Astrocyte (in vitro differentiated cells and primary cell): Measurements from ENCODE around the gene SIVA1. TPM values are rescaled to one million over a fixed set of nuclear protein-coding genes. Genes with fewer than 3 reads are reported as not detected.

Experiments used
- DNase-seq: peaks from one replicate; pipeline ENCODE4 v3.0.0-alpha.2; 2010; ENCODE audit warnings: low read depth
- FAIRE-seq: peaks from 2 replicates; lab custom pipeline; 2011; peaks lifted over from hg19 to GRCh38; lab: Jason Lieb, UNC
- H2AFZ ChIP-seq: 2 replicates; pipeline ENCODE4 v1.6.0; 2012; ENCODE audit warnings: low read depth, low read length, inconsistent platforms
- H3K27ac ChIP-seq: 2 replicates; pipeline ENCODE4 v1.5.1; 2011; ENCODE audit warnings: low read depth, low read length, inconsistent platforms
- H3K27me3 ChIP-seq: 2 replicates; pipeline ENCODE4 v1.6.0; 2011; ENCODE audit warnings: low read length, inconsistent platforms; ENCODE audit not compliant: insufficient read depth
- H3K36me3 ChIP-seq: 2 replicates; pipeline ENCODE4 v1.5.1; 2011; ENCODE audit warnings: low read length, inconsistent platforms; ENCODE audit not compliant: insufficient read depth
- H3K4me1 ChIP-seq: 2 replicates; pipeline ENCODE4 v1.5.1; 2011; ENCODE audit warnings: low read length, inconsistent platforms; ENCODE audit not compliant: insufficient read depth
- H3K4me2 ChIP-seq: 2 replicates; pipeline ENCODE4 v1.6.0; 2012; ENCODE audit warnings: low read length, inconsistent platforms
- H3K4me3 ChIP-seq: 2 replicates; pipeline ENCODE4 v1.5.1; 2011; ENCODE audit warnings: low read depth, mild to moderate bottlenecking, low read length, inconsistent platforms; ENCODE audit not compliant: insufficient read depth
- H3K79me2 ChIP-seq: 2 replicates; pipeline ENCODE4 v1.6.0; 2012; ENCODE audit warnings: mild to moderate bottlenecking, low read length, inconsistent platforms; ENCODE audit not compliant: insufficient read depth
- H3K9ac ChIP-seq: 2 replicates; pipeline ENCODE4 v1.6.0; 2012; ENCODE audit warnings: mild to moderate bottlenecking, low read length, inconsistent platforms
- H3K9me3 ChIP-seq: 2 replicates; pipeline ENCODE4 v1.5.1; 2012; ENCODE audit warnings: low read depth, mild to moderate bottlenecking, low read length, inconsistent platforms; ENCODE audit not compliant: insufficient read depth
- H4K20me1 ChIP-seq: 2 replicates; pipeline ENCODE4 v1.6.0; 2012; ENCODE audit warnings: low read length, inconsistent platforms; ENCODE audit not compliant: insufficient read depth
- H3K27ac Mint-ChIP-seq: one replicate; pipeline ENCODE4 v1.8.0; 2021; ENCODE audit warnings: mild to moderate bottlenecking, mixed read lengths; ENCODE audit not compliant: unreplicated experiment
- H3K27me3 Mint-ChIP-seq: one replicate; pipeline ENCODE4 v1.8.0; 2021; ENCODE audit warnings: low read depth, mixed read lengths; ENCODE audit not compliant: unreplicated experiment
- H3K36me3 Mint-ChIP-seq: one replicate; pipeline ENCODE4 v1.8.0; 2021; ENCODE audit warnings: low read depth, mixed read lengths; ENCODE audit not compliant: unreplicated experiment
- H3K4me1 Mint-ChIP-seq: one replicate; pipeline ENCODE4 v1.8.0; 2021; ENCODE audit warnings: low read depth, mixed read lengths; ENCODE audit not compliant: unreplicated experiment
- H3K4me3 Mint-ChIP-seq: one replicate; pipeline ENCODE4 v1.8.0; 2021; ENCODE audit warnings: mild to moderate bottlenecking, moderate library complexity, mixed read lengths; ENCODE audit not compliant: unreplicated experiment
- H3K9me3 Mint-ChIP-seq: one replicate; pipeline ENCODE4 v1.8.0; 2021; ENCODE audit warnings: mild to moderate bottlenecking, mixed read lengths; ENCODE audit not compliant: unreplicated experiment
- EZH2 ChIP-seq: IDR thresholded peaks from 2 replicates; pipeline ENCODE4 v1.6.1; 2012; ENCODE audit warnings: mild to moderate bottlenecking, low read length, inconsistent platforms; ENCODE audit not compliant: insufficient read depth
- total RNA-seq: library from RNA; stranded (reverse); gene quantifications from 2 replicates; pipeline ENCODE4 v1.2.1, GENCODE V29; 2021
- TF ChIP-seq, protein P1 (sequence below): IDR thresholded peaks from 2 replicates; pipeline ENCODE4 v1.5.1; 2011; ENCODE audit warnings: low read depth, mild to moderate bottlenecking, inconsistent platforms, low read length, moderate library complexity; ENCODE audit not compliant: insufficient read depth

The SIVA1 gene
- total RNA-seq, 1 donor from 2014 or later = 51.0 TPM

DNA sequence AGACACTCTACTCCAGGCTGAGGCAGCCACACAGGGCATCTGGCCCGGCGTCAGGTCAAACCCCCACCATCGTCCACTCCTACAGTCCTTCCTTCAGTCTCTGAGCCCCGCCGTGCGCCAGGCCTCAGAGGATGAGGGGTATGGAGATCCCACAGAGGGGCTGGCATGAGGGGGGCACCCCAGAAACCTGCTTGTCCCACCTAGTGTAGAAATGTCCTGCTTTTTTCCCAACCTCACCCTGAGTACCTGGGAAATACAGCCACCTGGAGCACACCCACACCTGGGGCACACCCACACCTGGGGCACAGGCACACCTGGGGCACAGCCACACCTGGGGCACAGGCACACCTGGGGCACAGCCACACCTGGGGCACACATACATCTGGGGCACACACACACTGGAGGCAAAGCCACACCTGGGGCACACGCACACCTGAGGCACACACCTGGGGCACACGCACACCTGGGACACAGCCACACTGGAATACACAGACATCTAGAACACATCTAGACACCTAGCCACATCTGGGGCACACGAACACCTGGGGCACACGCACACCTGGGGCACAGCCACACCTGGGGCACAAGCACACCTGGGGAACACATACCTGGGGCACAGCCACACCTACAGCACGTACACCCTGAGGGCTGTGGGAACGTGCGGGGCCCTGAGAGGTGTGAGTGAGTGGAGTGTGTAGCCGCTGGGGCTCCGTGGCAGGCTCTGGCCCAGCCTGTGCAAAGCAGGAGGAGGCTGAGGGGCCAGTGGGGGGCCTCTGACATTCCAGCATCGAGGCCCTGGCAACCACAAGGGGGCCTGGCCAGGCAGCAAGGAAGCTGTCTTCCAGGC, 24.2 kb downstream of the SIVA1 start:
- H3K4me3 Mint-ChIP-seq = no peak overlapping the region
- Histone ChIP-seq H3K27ac (no peak overlapping the region), H3K4me3 (no peak overlapping the region), H3K36me3 (no peaks in the 10 kb centered on the region), H3K27me3 (no peaks in the 10 kb centered on the region), H3K4me2 (no peak overlapping the region), H3K9ac (no peak overlapping the region), H2AFZ (no peak overlapping the region), H3K79me2 (peaks cover 12% of the 10 kb centered on the region), H3K4me1 (no peaks in the 10 kb centered on the region), H4K20me1 (peaks cover 59% of the 10 kb centered on the region), H3K9me3 (no peaks in the 10 kb centered on the region)
- TF ChIP-seq, protein P1, sequence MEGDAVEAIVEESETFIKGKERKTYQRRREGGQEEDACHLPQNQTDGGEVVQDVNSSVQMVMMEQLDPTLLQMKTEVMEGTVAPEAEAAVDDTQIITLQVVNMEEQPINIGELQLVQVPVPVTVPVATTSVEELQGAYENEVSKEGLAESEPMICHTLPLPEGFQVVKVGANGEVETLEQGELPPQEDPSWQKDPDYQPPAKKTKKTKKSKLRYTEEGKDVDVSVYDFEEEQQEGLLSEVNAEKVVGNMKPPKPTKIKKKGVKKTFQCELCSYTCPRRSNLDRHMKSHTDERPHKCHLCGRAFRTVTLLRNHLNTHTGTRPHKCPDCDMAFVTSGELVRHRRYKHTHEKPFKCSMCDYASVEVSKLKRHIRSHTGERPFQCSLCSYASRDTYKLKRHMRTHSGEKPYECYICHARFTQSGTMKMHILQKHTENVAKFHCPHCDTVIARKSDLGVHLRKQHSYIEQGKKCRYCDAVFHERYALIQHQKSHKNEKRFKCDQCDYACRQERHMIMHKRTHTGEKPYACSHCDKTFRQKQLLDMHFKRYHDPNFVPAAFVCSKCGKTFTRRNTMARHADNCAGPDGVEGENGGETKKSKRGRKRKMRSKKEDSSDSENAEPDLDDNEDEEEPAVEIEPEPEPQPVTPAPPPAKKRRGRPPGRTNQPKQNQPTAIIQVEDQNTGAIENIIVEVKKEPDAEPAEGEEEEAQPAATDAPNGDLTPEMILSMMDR = no peak
- no peak for TF ChIP-seq EZH2
- H3K27me3 Mint-ChIP-seq = no peaks in the 10 kb centered on the region
- no peaks in the 10 kb centered on the region for H3K9me3 Mint-ChIP-seq
- no peak for FAIRE-seq
- H3K4me1 Mint-ChIP-seq = no peaks in the 10 kb centered on the region
- DNase-seq = no peak
- peaks cover 12% of the 10 kb centered on the region for H3K36me3 Mint-ChIP-seq
- H3K27ac Mint-ChIP-seq = no peak overlapping the region

DNA sequence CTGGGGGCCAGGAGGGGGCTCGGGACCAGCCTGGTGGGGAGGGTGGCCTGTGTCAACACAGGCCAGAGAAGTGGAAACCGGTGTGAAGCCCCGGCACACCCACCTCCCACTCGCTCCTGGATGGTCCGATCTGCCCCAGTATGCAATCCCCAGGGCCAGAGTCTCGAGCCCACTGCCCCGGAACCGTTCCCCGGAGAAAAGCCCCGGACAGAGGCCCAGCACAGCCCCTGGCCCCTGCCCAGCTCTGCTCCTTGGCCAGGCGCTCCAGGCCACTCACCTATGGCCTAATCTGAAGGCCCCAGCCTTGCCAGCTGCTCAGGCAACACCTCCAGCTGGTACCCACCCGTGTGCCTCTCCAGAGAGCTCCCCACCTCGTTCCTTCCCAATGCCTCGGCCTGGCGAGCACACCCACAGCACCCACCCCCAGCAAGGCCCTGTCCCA, 24.9 kb downstream of the SIVA1 start:
- no peaks in the 10 kb centered on the region for H3K27me3 ChIP-seq
- no peaks in the 10 kb centered on the region for H3K36me3 ChIP-seq
- peaks cover 65% of the 10 kb centered on the region for H4K20me1 ChIP-seq
- Mint-ChIP-seq H3K4me1 (no peaks in the 10 kb centered on the region), H3K36me3 (peaks cover 8% of the 10 kb centered on the region), H3K27me3 (no peaks in the 10 kb centered on the region), H3K4me3 (no peak overlapping the region), H3K9me3 (no peaks in the 10 kb centered on the region), H3K27ac (no peak overlapping the region)
- no peak overlapping the region for H3K9ac ChIP-seq
- no peak overlapping the region for H3K27ac ChIP-seq
- H3K4me1 ChIP-seq = no peaks in the 10 kb centered on the region
- no peak overlapping the region for H3K4me3 ChIP-seq
- no peak overlapping the region for H3K4me2 ChIP-seq
- FAIRE-seq (no peak), DNase-seq (no peak)
- TF ChIP-seq, protein P1 = no peak
- no peak for TF ChIP-seq EZH2
- H3K79me2 ChIP-seq = peaks cover 12% of the 10 kb centered on the region
- H3K9me3 ChIP-seq = no peaks in the 10 kb centered on the region
- no peak overlapping the region for H2AFZ ChIP-seq
